H9 (cell line): Measurements from ENCODE around the gene LRRC8B. TPM values are rescaled to one million over a fixed set of nuclear protein-coding genes. Genes with fewer than 3 reads are reported as not detected.

Experiments
- DNase-seq: peaks from one replicate; pipeline ENCODE4 v3.0.0-alpha.2; 2017
- H2AFZ ChIP-seq: one replicate; pipeline ENCODE4 v1.6.1; 2013; ENCODE audit warnings: mild to moderate bottlenecking, low read length, control low read depth, moderate library complexity
- H2AK5ac ChIP-seq: 2 replicates; pipeline ENCODE4 v1.6.1; 2013; ENCODE audit warnings: low read length, control low read depth, mixed read lengths; ENCODE audit not compliant: insufficient read length
- H2BK120ac ChIP-seq: one replicate; pipeline ENCODE4 v1.6.1; 2013; ENCODE audit warnings: low read depth, mild to moderate bottlenecking, low read length, control low read depth, inconsistent platforms; ENCODE audit not compliant: poor library complexity, severe bottlenecking
- H2BK12ac ChIP-seq: 2 replicates; pipeline ENCODE4 v1.6.1; 2013; ENCODE audit warnings: low read length, control low read depth, mixed read lengths, low read depth; ENCODE audit not compliant: insufficient read length
- H2BK15ac ChIP-seq: 2 replicates; pipeline ENCODE4 v1.6.1; 2013; ENCODE audit warnings: low read depth, low read length, control low read depth
- H2BK20ac ChIP-seq: one replicate; pipeline ENCODE4 v1.6.1; 2013; ENCODE audit warnings: low read depth, mild to moderate bottlenecking, low read length, control low read depth, inconsistent platforms; ENCODE audit not compliant: poor library complexity, severe bottlenecking
- H2BK5ac ChIP-seq: 2 replicates; pipeline ENCODE4 v1.6.1; 2013; ENCODE audit warnings: low read length, control low read depth, mixed read lengths; ENCODE audit not compliant: insufficient read length
- H3K14ac ChIP-seq: 2 replicates; pipeline ENCODE4 v1.6.1; 2013; ENCODE audit warnings: low read length, control low read depth; ENCODE audit not compliant: insufficient read depth
- H3K18ac ChIP-seq: 2 replicates; pipeline ENCODE4 v1.6.1; 2013; ENCODE audit warnings: low read depth, mild to moderate bottlenecking, mixed read lengths, low read length, control low read depth; ENCODE audit not compliant: insufficient read length
- H3K23ac ChIP-seq: 2 replicates; pipeline ENCODE4 v1.6.1; 2013; ENCODE audit warnings: low read length, control low read depth, mixed read lengths, low read depth; ENCODE audit not compliant: insufficient read length
- H3K23me2 ChIP-seq: 2 replicates; pipeline ENCODE4 v1.6.1; 2013; ENCODE audit warnings: low read depth, mild to moderate bottlenecking, mixed read lengths, low read length, control low read depth; ENCODE audit not compliant: insufficient read length, poor library complexity, severe bottlenecking
- H3K27ac ChIP-seq: 2 replicates; pipeline ENCODE4 v1.5.1; 2013; ENCODE audit warnings: low read length, control low read depth, mixed read lengths, low read depth; ENCODE audit not compliant: insufficient read length
- H3K27me3 ChIP-seq: 2 replicates; pipeline ENCODE4 v1.6.1; 2013; ENCODE audit warnings: low read length, control low read depth, inconsistent platforms; ENCODE audit not compliant: insufficient read depth
- H3K4ac ChIP-seq: 2 replicates; pipeline ENCODE4 v1.6.1; 2013; ENCODE audit warnings: low read depth, mild to moderate bottlenecking, control low read depth, inconsistent platforms, low read length, moderate library complexity
- H3K4me1 ChIP-seq: 2 replicates; pipeline ENCODE4 v1.6.1; 2013; ENCODE audit warnings: low read length, control low read depth, inconsistent platforms; ENCODE audit not compliant: insufficient read depth
- H3K4me2 ChIP-seq: 2 replicates; pipeline ENCODE4 v1.6.1; 2013; ENCODE audit warnings: low read length, control low read depth, mixed read lengths; ENCODE audit not compliant: insufficient read length, insufficient read depth
- H3K56ac ChIP-seq: 2 replicates; pipeline ENCODE4 v1.6.1; 2013; ENCODE audit warnings: low read depth, mild to moderate bottlenecking, mixed read lengths, low read length, control low read depth; ENCODE audit not compliant: insufficient read length
- H3K79me1 ChIP-seq: 2 replicates; pipeline ENCODE4 v1.6.1; 2013; ENCODE audit warnings: low read depth, mild to moderate bottlenecking, moderate library complexity, low read length, control low read depth, inconsistent platforms; ENCODE audit not compliant: insufficient read depth, poor library complexity, severe bottlenecking
- H3K79me2 ChIP-seq: 2 replicates; pipeline ENCODE4 v1.6.1; 2013; ENCODE audit warnings: low read length, control low read depth, inconsistent platforms; ENCODE audit not compliant: insufficient read depth
- H3K9ac ChIP-seq: 2 replicates; pipeline ENCODE4 v1.6.1; 2013; ENCODE audit warnings: low read length, control low read depth, mixed read lengths; ENCODE audit not compliant: insufficient read length; ENCODE audit errors: extremely low read depth
- H3K9me3 ChIP-seq: one replicate; pipeline ENCODE4 v1.6.1; 2013; ENCODE audit warnings: low read depth, low read length, inconsistent platforms; ENCODE audit not compliant: control insufficient read depth
- H3T11ph ChIP-seq: one replicate; pipeline ENCODE4 v1.6.1; 2013; ENCODE audit warnings: mild to moderate bottlenecking, low read length, control low read depth, inconsistent platforms
- H4K20me1 ChIP-seq: one replicate; pipeline ENCODE4 v1.6.1; 2013; ENCODE audit not compliant: control insufficient read depth, insufficient read length, insufficient read depth
- H4K5ac ChIP-seq: 2 replicates; pipeline ENCODE4 v1.6.1; 2013; ENCODE audit warnings: low read depth, mild to moderate bottlenecking, mixed read lengths, low read length, control low read depth; ENCODE audit not compliant: insufficient read length
- H4K8ac ChIP-seq: replicated peaks from 2 replicates; pipeline ENCODE4 v1.6.1; 2013; ENCODE audit warnings: low read length, control low read depth, mixed read lengths, low read depth; ENCODE audit not compliant: insufficient read length
- H4K91ac ChIP-seq: 2 replicates; pipeline ENCODE4 v1.6.1; 2013; ENCODE audit warnings: low read depth, mild to moderate bottlenecking, moderate library complexity, mixed read lengths, low read length, control low read depth; ENCODE audit not compliant: insufficient read length
- H3K27ac Mint-ChIP-seq, 3 experiments: 2 replicates in 2 of 3; 3 replicates in 1 of 3; pipeline ENCODE4 v1.8.0; 2020 to 2021; ENCODE audit warnings: mixed read lengths in 3 of 3, mild to moderate bottlenecking in 1 of 3, moderate library complexity in 1 of 3
- H3K27me3 Mint-ChIP-seq: 2 replicates; pipeline ENCODE4 v1.8.0; 2021; ENCODE audit warnings: low read depth, mild to moderate bottlenecking, moderate library complexity, mixed read lengths
- H3K36me3 Mint-ChIP-seq, 3 experiments: 2 replicates in 2 of 3; 3 replicates in 1 of 3; pipeline ENCODE4 v1.8.0; 2020 to 2021; ENCODE audit warnings: low read depth in 3 of 3, mixed read lengths in 3 of 3; ENCODE audit not compliant: insufficient read depth in 1 of 3
- H3K4me1 Mint-ChIP-seq, 2 experiments: 2 replicates each; pipeline ENCODE4 v1.8.0; 2020; ENCODE audit warnings: mixed read lengths in 2 of 2
- H3K4me3 Mint-ChIP-seq, 2 experiments: 2 replicates in 1 of 2; 3 replicates in 1 of 2; pipeline ENCODE4 v1.8.0; 2020 to 2021; ENCODE audit warnings: mild to moderate bottlenecking in 2 of 2, mixed read lengths in 2 of 2, moderate library complexity in 1 of 2
- H3K9me3 Mint-ChIP-seq, 2 experiments: 2 replicates in 1 of 2; 3 replicates in 1 of 2; pipeline ENCODE4 v1.8.0; 2020; ENCODE audit warnings: mild to moderate bottlenecking in 2 of 2, mixed read lengths in 2 of 2, moderate library complexity in 1 of 2
- WGBS: extraction: QIAGEN DNeasy Blood & Tissue Kit; methylation state at CpG from one replicate; pipeline ENCODE4 v1.1.7; 2013; ENCODE audit warnings: missing lambda C conversion rate, low lambda C conversion rate, mixed read lengths; ENCODE audit not compliant: insufficient read length; ENCODE audit errors: extremely low coverage; 5-methylcytosine and 5-hydroxymethylcytosine counted together
- total RNA-seq: library from RNA; stranded (reverse); gene quantifications from 2 replicates; pipeline ENCODE4 v1.2.1, GENCODE V29; 2021
- TF ChIP-seq, protein P1 (sequence below): fragments of 200-600 bp; sonication (generic); conservative IDR thresholded peaks from 3 replicates; pipeline ENCODE4 v1.8.0; 2021; ENCODE audit warnings: antibody characterized with exemption, mild to moderate bottlenecking

Gene LRRC8B
- total RNA-seq, 1 experiment from 2014 or later, result 33.2 TPM

DNA sequence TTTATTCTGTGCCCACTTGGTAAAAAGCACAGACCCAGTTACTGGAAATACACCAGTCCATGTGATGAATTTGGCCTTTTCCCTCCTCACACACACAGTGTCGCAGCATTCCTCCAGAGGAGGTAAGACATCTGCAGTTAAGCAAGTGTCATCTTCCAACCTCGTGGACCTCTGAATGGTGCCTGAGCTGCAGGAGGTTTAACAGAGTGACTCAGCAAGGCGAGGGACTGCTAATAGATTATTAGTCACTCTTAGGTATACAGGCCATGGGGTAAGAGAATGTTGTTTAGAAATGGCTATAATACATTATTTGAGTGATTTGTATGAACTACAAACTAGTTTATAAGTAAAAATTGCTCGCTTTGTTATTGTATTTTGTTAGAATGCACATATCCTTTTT is 8.6 kb upstream of the LRRC8B start:
- Histone ChIP-seq H3K14ac (no peak overlapping the region), H3K4ac (no peak overlapping the region), H3K4me1 (no peaks in the 10 kb centered on the region), H3K18ac (no peak overlapping the region), H2BK5ac (no peak overlapping the region), H3K9ac (no peak overlapping the region), H2BK20ac (no peak overlapping the region), H3T11ph (no peak overlapping the region), H4K20me1 (no peaks in the 10 kb centered on the region), H4K8ac (no peak overlapping the region), H3K27me3 (no peaks in the 10 kb centered on the region), H2AK5ac (no peak overlapping the region), H2BK120ac (no peak overlapping the region), H3K4me2 (no peak overlapping the region), H3K79me2 (no peaks in the 10 kb centered on the region), H3K23me2 (no peaks in the 10 kb centered on the region), H3K23ac (no peak overlapping the region), H2AFZ (no peak overlapping the region), H2BK15ac (no peak overlapping the region), H2BK12ac (no peak overlapping the region), H4K91ac (no peak overlapping the region), H3K56ac (no peak overlapping the region), H3K27ac (no peak overlapping the region), H4K5ac (no peak overlapping the region), H3K9me3 (no peaks in the 10 kb centered on the region), H3K79me1 (no peaks in the 10 kb centered on the region)
- H3K36me3 Mint-ChIP-seq, result peaks cover 0 to 18% (median 15%) of the 10 kb centered on the region in 3 experiments; a peak in 4 of 7 replicates
- no peak for DNase-seq
- H3K4me3 Mint-ChIP-seq, result no peak overlapping the region
- peaks cover 2% of the 10 kb centered on the region in 2 experiments; a peak in 1 of 4 replicates for H3K4me1 Mint-ChIP-seq
- H3K9me3 Mint-ChIP-seq, result peaks cover 4 to 17% of the 10 kb centered on the region in 2 experiments; a peak in 4 of 5 replicates
- TF ChIP-seq, protein P1, sequence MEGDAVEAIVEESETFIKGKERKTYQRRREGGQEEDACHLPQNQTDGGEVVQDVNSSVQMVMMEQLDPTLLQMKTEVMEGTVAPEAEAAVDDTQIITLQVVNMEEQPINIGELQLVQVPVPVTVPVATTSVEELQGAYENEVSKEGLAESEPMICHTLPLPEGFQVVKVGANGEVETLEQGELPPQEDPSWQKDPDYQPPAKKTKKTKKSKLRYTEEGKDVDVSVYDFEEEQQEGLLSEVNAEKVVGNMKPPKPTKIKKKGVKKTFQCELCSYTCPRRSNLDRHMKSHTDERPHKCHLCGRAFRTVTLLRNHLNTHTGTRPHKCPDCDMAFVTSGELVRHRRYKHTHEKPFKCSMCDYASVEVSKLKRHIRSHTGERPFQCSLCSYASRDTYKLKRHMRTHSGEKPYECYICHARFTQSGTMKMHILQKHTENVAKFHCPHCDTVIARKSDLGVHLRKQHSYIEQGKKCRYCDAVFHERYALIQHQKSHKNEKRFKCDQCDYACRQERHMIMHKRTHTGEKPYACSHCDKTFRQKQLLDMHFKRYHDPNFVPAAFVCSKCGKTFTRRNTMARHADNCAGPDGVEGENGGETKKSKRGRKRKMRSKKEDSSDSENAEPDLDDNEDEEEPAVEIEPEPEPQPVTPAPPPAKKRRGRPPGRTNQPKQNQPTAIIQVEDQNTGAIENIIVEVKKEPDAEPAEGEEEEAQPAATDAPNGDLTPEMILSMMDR, result no peak
- WGBS, result no CpG with 5 or more reads among the region's 4 CpGs
- H3K27ac Mint-ChIP-seq, result no peak overlapping the region
- no peaks in the 10 kb centered on the region; the same call in none of the 2 replicates for H3K27me3 Mint-ChIP-seq
